A673 (cell line): ENCODE results near the gene ARMH2.

Experiments
- CTCF ChIP-seq: fragments of 300-800, 200-600 bp; sonication (generic); conservative IDR thresholded peaks from 2 replicates; pipeline ENCODE4 v1.5.1; 2017; ENCODE audit warnings: low read depth, mild to moderate bottlenecking, antibody characterized with exemption, low read length, moderate library complexity, mixed read lengths
- EZH2 ChIP-seq: fragments of 200-600 bp; sonication (generic); IDR thresholded peaks from 2 replicates; pipeline ENCODE4 v1.6.1; 2017; ENCODE audit warnings: borderline replicate concordance, low read depth, mild to moderate bottlenecking, mixed read lengths, antibody characterized with exemption, low read length; ENCODE audit not compliant: poor library complexity, severe bottlenecking

DNA sequence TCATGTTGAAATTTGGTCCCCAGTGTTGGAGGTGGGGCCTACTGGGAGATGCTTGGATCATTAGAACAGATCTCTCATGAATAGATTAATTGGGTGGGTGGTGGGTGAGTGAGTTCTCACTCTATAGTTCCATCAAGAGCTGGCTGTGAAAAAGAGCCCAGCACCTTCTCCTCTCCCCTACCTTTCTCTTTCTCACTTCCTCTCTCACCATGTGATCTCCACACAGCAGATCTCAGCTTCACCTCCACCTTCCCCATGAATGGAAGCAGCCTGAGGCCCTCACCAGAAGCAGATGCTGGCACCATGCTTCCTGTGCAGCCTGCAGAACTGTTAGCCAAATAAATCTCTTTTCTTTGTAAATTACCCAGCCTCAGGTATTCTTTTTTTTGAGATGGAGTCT lies 36.9 kb downstream of the ARMH2 start:
- no peak for TF ChIP-seq CTCF
- TF ChIP-seq EZH2, result no peak
